GM12891 (cell line): ENCODE data around the gene OR6K2.

Experiments
- DNase-seq: peaks from one replicate; pipeline ENCODE4 v3.0.0; 2011; ENCODE audit warnings: low spot score; ENCODE audit not compliant: insufficient read length
- FAIRE-seq: peaks from 2 replicates; lab custom pipeline; 2011; peaks lifted over from hg19 to GRCh38; lab: Jason Lieb, UNC
- PAX5 ChIP-seq: IDR thresholded peaks from 2 replicates; pipeline ENCODE4 v1.6.1; 2011; ENCODE audit warnings: low read length, moderate library complexity, mild to moderate bottlenecking; ENCODE audit not compliant: insufficient read depth, severe bottlenecking
- POLR2A ChIP-seq: IDR thresholded peaks from 2 replicates; pipeline ENCODE4 v1.6.1; 2011; ENCODE audit warnings: low read depth, low read length, control low read depth
- POLR2AphosphoS5 ChIP-seq: IDR thresholded peaks from 2 replicates; pipeline ENCODE4 v1.6.1; 2011; ENCODE audit warnings: low read depth, low read length, control low read depth
- POU2F2 ChIP-seq: IDR thresholded peaks from 2 replicates; pipeline ENCODE4 v1.6.1; 2011; ENCODE audit warnings: low read depth, mild to moderate bottlenecking, control low read depth, low read length, moderate library complexity
- SPI1 ChIP-seq: IDR thresholded peaks from 2 replicates; pipeline ENCODE4 v1.6.1; 2011; ENCODE audit warnings: low read depth, low read length, control low read depth
- TAF1 ChIP-seq: IDR thresholded peaks from 2 replicates; pipeline ENCODE4 v1.6.1; 2011; ENCODE audit warnings: low read depth, low read length, control low read depth

OR6K2 gene

DNA sequence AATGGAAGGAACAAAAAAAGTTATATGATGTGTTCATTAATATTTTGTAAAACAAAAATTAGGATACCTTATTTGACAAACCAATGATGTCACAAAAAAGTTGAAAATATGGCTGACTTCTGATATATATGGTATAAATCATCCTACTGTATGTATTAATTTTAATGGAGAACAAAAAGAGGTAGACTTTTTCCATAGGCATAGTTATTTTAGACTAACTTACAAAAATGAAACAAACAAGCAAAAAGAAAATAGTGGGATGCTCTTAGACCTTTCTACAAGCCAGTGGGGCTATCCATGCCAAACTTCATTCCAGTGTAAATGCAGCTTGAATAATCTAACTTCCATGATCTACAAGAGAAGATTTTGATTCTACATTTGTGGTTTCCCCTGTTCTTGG lies 13.4 kb downstream of the OR6K2 start:
- DNase-seq = no peak
- no peak for FAIRE-seq

DNA sequence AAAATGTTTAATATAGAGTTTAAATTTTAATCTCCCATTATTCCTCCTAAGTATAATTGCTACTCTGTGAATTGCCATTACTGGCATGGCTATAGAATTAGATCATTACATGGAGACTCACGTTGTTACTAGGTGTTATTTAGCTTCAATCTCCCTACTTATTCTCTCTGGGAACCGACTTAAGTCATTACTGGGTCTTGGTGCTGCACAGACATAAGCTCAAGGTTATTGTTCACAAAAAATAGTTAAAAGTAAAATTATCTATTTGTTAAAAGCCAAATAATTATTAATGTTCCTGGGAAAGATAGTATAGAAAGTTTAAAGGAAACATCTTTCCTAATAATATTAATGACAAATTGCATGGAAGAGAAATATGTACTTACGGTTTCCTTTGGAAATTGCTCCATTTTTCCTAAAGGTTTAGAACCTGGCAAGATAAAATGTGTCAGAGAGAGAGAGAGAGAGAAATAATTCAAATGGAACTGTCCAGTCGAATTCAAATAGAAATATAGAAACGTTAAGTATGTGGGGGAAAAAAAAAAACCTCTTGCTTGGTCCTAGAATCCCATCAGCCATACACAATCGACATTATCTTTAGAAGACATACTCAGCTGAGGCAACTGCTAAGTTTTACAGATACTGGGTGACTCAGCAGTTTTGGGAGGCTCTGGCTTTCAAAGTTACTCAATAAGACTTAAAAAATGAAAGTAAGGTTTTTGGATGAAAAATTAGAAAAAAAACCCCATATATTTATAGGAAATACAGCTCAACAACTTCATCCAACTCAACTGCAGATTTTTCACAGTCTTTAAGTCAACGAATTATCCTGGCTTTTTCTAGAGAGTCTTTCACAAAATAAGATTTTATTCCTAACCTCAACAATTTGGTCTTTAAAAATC lies 14.1 kb downstream of the OR6K2 start, which contains the start of gene SPTA1:
SPTA1 (minus strand) TSS at position 605 of the 899 bp plus-strand sequence; CDS start at position 407, 198 bp downstream.
- TF ChIP-seq POLR2A (no peak), SPI1 (no peak), POU2F2 (no peak), PAX5 (no peak), POLR2AphosphoS5 (no peak), TAF1 (no peak)
- no peak for FAIRE-seq
- no peak for DNase-seq

More for the DNA sequence above, 13.4 kb downstream of the OR6K2 start:
- TF ChIP-seq POLR2AphosphoS5 (no peak), PAX5 (no peak), POU2F2 (no peak), TAF1 (no peak), SPI1 (no peak), POLR2A (no peak)

DNA sequence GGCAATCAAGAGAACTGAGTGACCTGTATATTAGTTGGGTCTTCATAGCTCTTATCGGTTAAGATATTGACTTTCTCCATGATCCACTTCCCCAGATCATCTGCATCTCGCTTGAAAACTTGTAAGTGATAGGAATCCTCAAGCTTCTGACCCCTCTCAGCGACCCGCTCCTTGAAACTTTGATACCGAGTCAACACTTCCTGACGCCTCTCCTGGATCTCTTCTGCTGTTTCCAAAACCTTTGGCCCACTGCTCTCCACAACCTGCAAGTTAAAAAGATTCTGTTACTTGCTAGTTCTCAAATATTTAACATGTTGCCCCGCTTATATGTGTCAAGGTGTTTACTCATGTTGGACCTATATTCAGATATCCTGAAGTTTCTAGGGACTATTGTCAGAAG lies 15.4 kb downstream of the OR6K2 start:
- DNase-seq (no peak), FAIRE-seq (no peak)
- no peak for TF ChIP-seq PAX5
- TF ChIP-seq POLR2A = no peak
- TF ChIP-seq POU2F2 = no peak
- no peak for TF ChIP-seq POLR2AphosphoS5
- no peak for TF ChIP-seq TAF1
- TF ChIP-seq SPI1 = no peak

DNA sequence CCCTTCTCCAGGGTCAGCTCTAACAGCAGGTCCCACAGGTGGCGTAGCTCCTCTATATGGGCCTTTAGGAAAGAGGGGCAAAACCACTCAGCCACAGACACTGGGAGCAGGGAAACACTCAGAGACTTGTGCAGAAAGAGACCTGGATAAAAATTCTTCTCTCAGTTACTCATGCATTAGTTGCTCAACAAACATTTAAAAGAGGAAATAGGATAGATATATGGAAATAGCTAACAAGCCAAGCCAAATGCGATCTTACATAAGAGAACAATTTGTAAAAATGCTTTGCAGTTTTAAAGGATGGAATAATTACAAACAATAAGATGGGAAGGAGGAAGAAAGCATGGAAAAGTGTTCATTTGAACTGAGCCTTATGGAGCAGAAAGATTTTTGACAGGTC lies 18.8 kb downstream of the OR6K2 start:
- DNase-seq = no peak
- TF ChIP-seq SPI1 = no peak
- TF ChIP-seq PAX5 = no peak
- TF ChIP-seq POLR2AphosphoS5 = no peak
- no peak for TF ChIP-seq TAF1
- no peak for TF ChIP-seq POLR2A
- no peak for TF ChIP-seq POU2F2
- FAIRE-seq = no peak

DNA sequence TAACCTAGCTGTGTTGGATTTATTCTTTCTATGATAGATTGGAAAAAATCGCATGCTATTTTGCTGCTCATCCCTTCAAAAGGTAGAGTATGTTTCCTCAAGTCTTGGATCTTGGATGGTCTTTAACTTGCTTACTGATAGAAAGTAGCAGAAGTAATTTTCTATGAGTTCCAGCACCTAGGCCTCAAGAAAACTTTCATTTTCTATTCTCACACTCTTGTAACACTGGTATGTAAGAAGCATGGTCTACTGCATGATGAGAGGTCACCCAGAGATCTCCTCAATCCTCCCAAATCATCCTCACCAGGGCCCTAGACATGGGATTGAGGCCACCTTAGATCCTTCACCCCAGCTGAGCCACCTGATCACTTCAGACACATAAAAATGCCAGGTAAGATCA lies 21.2 kb downstream of the OR6K2 start:
- DNase-seq = no peak
- FAIRE-seq = no peak
- TF ChIP-seq TAF1 (no peak), POLR2AphosphoS5 (no peak), POU2F2 (no peak), POLR2A (no peak), SPI1 (no peak), PAX5 (no peak)

DNA sequence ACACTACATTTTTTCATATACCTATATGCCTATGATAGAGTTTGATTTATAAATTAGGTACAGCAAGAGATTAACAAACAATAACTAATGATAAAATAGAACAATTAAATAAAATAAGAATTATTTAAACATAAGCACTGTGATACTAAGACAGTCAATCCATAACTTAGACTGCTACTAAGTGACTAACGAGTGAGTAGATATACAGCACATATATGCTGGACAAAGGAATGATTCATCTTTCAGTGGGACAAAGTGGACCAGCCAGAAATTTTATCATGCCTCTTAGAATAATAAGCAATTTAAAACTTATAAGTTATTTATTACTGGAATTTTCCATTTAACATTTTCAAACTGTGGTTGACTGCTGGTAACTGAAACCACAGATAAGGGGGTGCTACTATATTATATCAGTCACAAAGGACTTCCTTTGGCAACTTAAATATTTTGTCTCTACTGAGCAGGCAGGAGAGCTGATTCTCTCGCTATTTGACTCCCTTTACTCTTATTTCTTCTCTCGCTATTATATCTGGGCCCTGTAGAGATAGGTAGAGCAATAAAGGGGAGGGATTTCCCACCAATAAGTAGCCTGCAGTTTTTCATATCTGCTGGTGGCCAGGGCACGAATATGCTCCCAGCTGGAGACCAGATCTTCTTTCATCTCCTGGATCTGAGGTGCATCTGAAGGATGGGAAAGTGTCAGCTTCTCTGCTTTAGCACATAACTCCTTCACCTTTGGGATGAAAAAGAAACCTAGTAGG lies 24.7 kb downstream of the OR6K2 start:
- FAIRE-seq (no peak), DNase-seq (no peak)
- TF ChIP-seq POU2F2 = no peak
- TF ChIP-seq POLR2AphosphoS5 = no peak
- TF ChIP-seq PAX5 = no peak
- TF ChIP-seq TAF1 = no peak
- TF ChIP-seq SPI1 = no peak
- TF ChIP-seq POLR2A = no peak

DNA sequence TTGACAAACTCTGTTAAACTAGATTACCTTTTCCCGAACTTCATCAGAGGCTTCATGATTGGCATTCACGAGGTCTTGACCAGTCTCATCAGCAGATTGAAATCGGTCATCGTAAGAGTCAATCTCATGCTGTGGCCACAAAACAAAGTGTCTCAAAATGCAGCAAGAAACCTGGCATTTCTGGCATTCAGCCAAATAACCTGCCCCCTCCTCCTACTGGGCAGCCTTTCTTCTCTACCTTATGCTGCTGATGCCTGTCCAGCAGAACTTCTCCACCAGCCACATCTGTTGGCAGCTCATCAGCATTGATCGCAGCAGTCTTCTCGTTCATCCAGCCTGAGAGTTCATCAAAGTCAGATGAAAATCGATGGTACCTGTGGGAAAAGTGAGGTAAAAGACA lies 26.1 kb downstream of the OR6K2 start:
- TF ChIP-seq POLR2A = no peak
- TF ChIP-seq POU2F2 = no peak
- no peak for TF ChIP-seq PAX5
- no peak for TF ChIP-seq POLR2AphosphoS5
- no peak for TF ChIP-seq SPI1
- TF ChIP-seq TAF1 = no peak
- FAIRE-seq = no peak

DNA sequence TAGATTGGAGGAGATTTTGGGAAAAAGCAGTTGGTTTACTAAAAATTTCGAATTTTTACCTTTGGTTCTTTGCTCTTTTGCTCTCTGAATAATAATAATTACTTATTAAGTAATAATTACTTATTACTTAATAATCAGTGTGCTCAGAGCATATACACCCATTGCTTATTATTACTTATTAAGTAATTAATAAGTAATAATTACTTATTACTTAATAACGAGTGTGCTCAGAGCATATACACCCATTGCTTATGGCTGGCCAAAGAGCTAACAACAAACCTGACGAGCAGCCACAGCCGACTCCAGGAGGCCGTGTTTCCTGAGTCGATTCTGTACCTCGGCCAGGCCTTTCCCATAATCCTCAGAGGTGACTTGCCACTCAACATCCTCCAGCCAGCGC lies 34.4 kb downstream of the OR6K2 start:
- TF ChIP-seq PAX5 = no peak
- TF ChIP-seq POLR2AphosphoS5 = no peak
- TF ChIP-seq SPI1 = no peak
- no peak for TF ChIP-seq TAF1
- no peak for TF ChIP-seq POLR2A
- TF ChIP-seq POU2F2 = no peak
- DNase-seq = no peak
- FAIRE-seq = no peak

More for the DNA sequence above, 26.1 kb downstream of the OR6K2 start:
- no peak for DNase-seq
